Type B pancreatic cell (in vitro differentiated cells): ENCODE data around the gene CMKLR1. TPM values are rescaled to one million over a fixed set of nuclear protein-coding genes. Genes with fewer than 3 reads are reported as not detected.

Experiments
- DNase-seq: peaks from one replicate; pipeline ENCODE4 v3.0.0; 2021; ENCODE audit warnings: mixed read lengths; ENCODE audit not compliant: unreplicated experiment; ENCODE audit errors: extremely low spot score
- H3K27ac Mint-ChIP-seq: 2 replicates; pipeline ENCODE4 v1.8.0; 2021; ENCODE audit warnings: mild to moderate bottlenecking, mixed read lengths
- H3K27me3 Mint-ChIP-seq: 2 replicates; pipeline ENCODE4 v1.8.0; 2021; ENCODE audit warnings: mixed read lengths
- H3K36me3 Mint-ChIP-seq: 2 replicates; pipeline ENCODE4 v1.8.0; 2021; ENCODE audit warnings: mixed read lengths
- H3K4me1 Mint-ChIP-seq: one replicate; pipeline ENCODE4 v1.8.0; 2021; ENCODE audit warnings: mixed read lengths; ENCODE audit not compliant: unreplicated experiment
- H3K4me3 Mint-ChIP-seq: 2 replicates; pipeline ENCODE4 v1.8.0; 2021; ENCODE audit warnings: mild to moderate bottlenecking, mixed read lengths
- H3K9me3 Mint-ChIP-seq: 2 replicates; pipeline ENCODE4 v1.8.0; 2021; ENCODE audit warnings: mixed read lengths
- CTCF ChIP-seq: fragments of 200-600 bp; sonication (generic); conservative IDR thresholded peaks from 2 replicates; pipeline ENCODE4 v1.5.0; 2021; ENCODE audit warnings: antibody characterized with exemption, mild to moderate bottlenecking
- total RNA-seq: library from RNA; stranded (reverse); gene quantifications from 2 replicates; pipeline ENCODE4 v1.2.1, GENCODE V29; 2021; ENCODE audit warnings: low replicate concordance

CMKLR1 gene
- total RNA-seq, 1 donor from 2014 or later = 0.97 TPM

- TF ChIP-seq CTCF = no peak
- H3K36me3 Mint-ChIP-seq = no peaks in the 10 kb centered on the region
- no peaks in the 10 kb centered on the region for H3K9me3 Mint-ChIP-seq
- H3K27ac Mint-ChIP-seq = no peak overlapping the region
- peaks cover 7% of the 10 kb centered on the region for H3K27me3 Mint-ChIP-seq
- DNase-seq = no peak
- no peak overlapping the region for H3K4me3 Mint-ChIP-seq
- peaks cover 60% of the 10 kb centered on the region for H3K4me1 Mint-ChIP-seq
Measured at GRCh38 chr12:108307006-108307405, 32.1 kb downstream of the CMKLR1 start.

GRCh38 chr12:108306506-108306905 is 32.6 kb downstream of the CMKLR1 start:
- no peak for TF ChIP-seq CTCF
- Mint-ChIP-seq H3K27me3 (peaks cover 7% of the 10 kb centered on the region), H3K4me1 (peaks cover 62% of the 10 kb centered on the region), H3K4me3 (peak overlapping the region; percentile 35), H3K27ac (peak overlapping the region; percentile 85), H3K36me3 (no peaks in the 10 kb centered on the region), H3K9me3 (no peaks in the 10 kb centered on the region)
- no peak for DNase-seq

- peak overlapping the region; percentile 85 for H3K27ac Mint-ChIP-seq
- peaks cover 7% of the 10 kb centered on the region for H3K27me3 Mint-ChIP-seq
- H3K4me3 Mint-ChIP-seq = no peak overlapping the region
- TF ChIP-seq CTCF = no peak
- peaks cover 61% of the 10 kb centered on the region for H3K4me1 Mint-ChIP-seq
- H3K9me3 Mint-ChIP-seq = no peaks in the 10 kb centered on the region
- H3K36me3 Mint-ChIP-seq = no peaks in the 10 kb centered on the region
- no peak for DNase-seq
Measured at GRCh38 chr12:108305991-108306501, 33.1 kb downstream of the CMKLR1 start.

- no peaks in the 10 kb centered on the region for H3K36me3 Mint-ChIP-seq
- no peak for DNase-seq
- no peak overlapping the region for H3K4me3 Mint-ChIP-seq
- peak overlapping the region; percentile 85 for H3K27ac Mint-ChIP-seq
- TF ChIP-seq CTCF = no peak
- no peaks in the 10 kb centered on the region for H3K9me3 Mint-ChIP-seq
- H3K4me1 Mint-ChIP-seq = peaks cover 60% of the 10 kb centered on the region
- H3K27me3 Mint-ChIP-seq = peaks cover 7% of the 10 kb centered on the region
Measured at GRCh38 chr12:108305520-108305919, 33.6 kb downstream of the CMKLR1 start.

- H3K4me3 Mint-ChIP-seq = peak overlapping the region; percentile 71
- H3K36me3 Mint-ChIP-seq = no peaks in the 10 kb centered on the region
- no peak for DNase-seq
- TF ChIP-seq CTCF = no peak
- no peaks in the 10 kb centered on the region for H3K9me3 Mint-ChIP-seq
- H3K27ac Mint-ChIP-seq = peak overlapping the region; percentile 85
- peaks cover 54% of the 10 kb centered on the region for H3K4me1 Mint-ChIP-seq
- H3K27me3 Mint-ChIP-seq = peaks cover 7% of the 10 kb centered on the region
Measured at GRCh38 chr12:108304633-108305032, 34.5 kb downstream of the CMKLR1 start.

- Mint-ChIP-seq H3K27ac (peak overlapping the region; percentile 85), H3K4me1 (peaks cover 54% of the 10 kb centered on the region), H3K4me3 (no peak overlapping the region), H3K36me3 (no peaks in the 10 kb centered on the region), H3K9me3 (no peaks in the 10 kb centered on the region), H3K27me3 (peaks cover 7% of the 10 kb centered on the region)
- no peak for DNase-seq
- no peak for TF ChIP-seq CTCF
Measured at GRCh38 chr12:108303703-108304102, 35.4 kb downstream of the CMKLR1 start.
